Type B pancreatic cell (in vitro differentiated cells): Measurements from ENCODE around the gene SMG6. TPM values are rescaled to one million over a fixed set of nuclear protein-coding genes. Genes with fewer than 3 reads are reported as not detected.

Source experiments
- DNase-seq: peaks from one replicate; pipeline ENCODE4 v3.0.0; 2021; ENCODE audit warnings: mixed read lengths; ENCODE audit not compliant: unreplicated experiment; ENCODE audit errors: extremely low spot score
- H3K27ac Mint-ChIP-seq: 2 replicates; pipeline ENCODE4 v1.8.0; 2021; ENCODE audit warnings: mild to moderate bottlenecking, mixed read lengths
- H3K27me3 Mint-ChIP-seq: 2 replicates; pipeline ENCODE4 v1.8.0; 2021; ENCODE audit warnings: mixed read lengths
- H3K36me3 Mint-ChIP-seq: 2 replicates; pipeline ENCODE4 v1.8.0; 2021; ENCODE audit warnings: mixed read lengths
- H3K4me1 Mint-ChIP-seq: one replicate; pipeline ENCODE4 v1.8.0; 2021; ENCODE audit warnings: mixed read lengths; ENCODE audit not compliant: unreplicated experiment
- H3K4me3 Mint-ChIP-seq: 2 replicates; pipeline ENCODE4 v1.8.0; 2021; ENCODE audit warnings: mild to moderate bottlenecking, mixed read lengths
- H3K9me3 Mint-ChIP-seq: 2 replicates; pipeline ENCODE4 v1.8.0; 2021; ENCODE audit warnings: mixed read lengths
- CTCF ChIP-seq: fragments of 200-600 bp; sonication (generic); conservative IDR thresholded peaks from 2 replicates; pipeline ENCODE4 v1.5.0; 2021; ENCODE audit warnings: antibody characterized with exemption, mild to moderate bottlenecking
- total RNA-seq: library from RNA; stranded (reverse); gene quantifications from 2 replicates; pipeline ENCODE4 v1.2.1, GENCODE V29; 2021; ENCODE audit warnings: low replicate concordance

The SMG6 gene
- total RNA-seq, 1 donor from 2014 or later: 39.0 TPM

DNA sequence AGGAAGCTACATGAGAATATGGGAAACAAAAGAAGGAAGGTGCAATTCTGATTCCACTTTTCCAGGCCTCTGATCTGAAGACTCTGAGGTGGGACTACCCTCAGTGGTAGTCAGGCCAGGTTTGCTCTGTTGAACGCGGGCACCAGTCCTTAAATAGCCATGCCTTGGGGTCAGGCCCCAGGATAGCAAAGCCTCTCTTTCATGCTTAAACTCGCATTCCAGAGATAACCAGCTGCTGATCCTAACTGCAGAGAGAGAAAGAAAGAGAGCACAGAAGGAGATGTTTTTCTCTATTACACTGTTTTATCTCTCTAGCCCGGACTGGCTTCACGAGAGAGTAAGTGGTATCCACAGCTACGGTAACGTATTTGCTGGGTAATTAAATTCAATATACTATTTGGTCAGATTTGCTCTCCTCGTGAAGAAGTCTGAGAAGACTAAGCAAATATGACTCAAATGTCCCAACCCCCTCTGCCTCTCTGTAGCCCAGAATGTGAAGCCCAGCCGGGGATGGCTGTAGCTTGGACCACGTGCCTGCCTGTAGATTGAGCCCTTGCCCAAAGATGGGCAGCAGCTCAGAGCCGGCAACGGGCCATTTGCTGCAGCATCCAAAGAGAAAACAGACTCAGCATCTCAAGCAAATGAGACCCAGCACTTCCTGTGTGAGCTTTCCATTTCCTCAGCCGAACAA, 122.2 kb downstream of the SMG6 start:
- Mint-ChIP-seq H3K4me3 (peak overlapping the region; percentile 52), H3K36me3 (peaks cover 40% of the 10 kb centered on the region), H3K4me1 (peaks cover 56% of the 10 kb centered on the region), H3K27ac (peak overlapping the region; percentile 51), H3K27me3 (no peaks in the 10 kb centered on the region), H3K9me3 (no peaks in the 10 kb centered on the region)
- DNase-seq: no peak
- TF ChIP-seq CTCF: no peak

DNA sequence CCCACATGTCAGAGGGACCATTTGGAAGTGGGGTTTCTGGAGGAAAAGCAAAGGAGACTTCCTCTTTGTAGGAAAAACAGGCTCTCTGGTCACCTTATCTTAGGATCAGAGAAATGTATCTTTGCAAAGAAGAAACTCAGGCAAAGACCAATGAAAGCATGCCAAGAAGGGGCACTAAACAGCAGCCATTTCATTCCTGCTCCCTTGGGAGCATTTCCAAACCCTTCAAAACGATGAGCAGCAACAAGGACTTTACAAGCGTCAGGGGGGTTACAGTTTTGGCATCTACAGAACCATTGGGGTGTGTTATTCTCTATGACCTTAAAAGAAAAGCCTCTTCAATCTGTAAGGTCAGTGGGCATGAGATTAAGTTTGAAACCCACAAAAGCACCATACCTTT, 122.8 kb downstream of the SMG6 start:
- Mint-ChIP-seq H3K27ac (no peak overlapping the region), H3K36me3 (peaks cover 36% of the 10 kb centered on the region), H3K4me3 (no peak overlapping the region), H3K9me3 (no peaks in the 10 kb centered on the region), H3K4me1 (peaks cover 59% of the 10 kb centered on the region), H3K27me3 (no peaks in the 10 kb centered on the region)
- TF ChIP-seq CTCF: no peak
- DNase-seq: no peak

GRCh38 chr17:2179615-2180295, 123.8 kb downstream of the SMG6 start:
- Mint-ChIP-seq H3K27ac (peak overlapping the region; percentile 9), H3K27me3 (no peaks in the 10 kb centered on the region), H3K9me3 (no peaks in the 10 kb centered on the region), H3K36me3 (peaks cover 27% of the 10 kb centered on the region), H3K4me3 (peak overlapping the region; percentile 42), H3K4me1 (peaks cover 69% of the 10 kb centered on the region)
- no peak for TF ChIP-seq CTCF
- DNase-seq: no peak

DNA sequence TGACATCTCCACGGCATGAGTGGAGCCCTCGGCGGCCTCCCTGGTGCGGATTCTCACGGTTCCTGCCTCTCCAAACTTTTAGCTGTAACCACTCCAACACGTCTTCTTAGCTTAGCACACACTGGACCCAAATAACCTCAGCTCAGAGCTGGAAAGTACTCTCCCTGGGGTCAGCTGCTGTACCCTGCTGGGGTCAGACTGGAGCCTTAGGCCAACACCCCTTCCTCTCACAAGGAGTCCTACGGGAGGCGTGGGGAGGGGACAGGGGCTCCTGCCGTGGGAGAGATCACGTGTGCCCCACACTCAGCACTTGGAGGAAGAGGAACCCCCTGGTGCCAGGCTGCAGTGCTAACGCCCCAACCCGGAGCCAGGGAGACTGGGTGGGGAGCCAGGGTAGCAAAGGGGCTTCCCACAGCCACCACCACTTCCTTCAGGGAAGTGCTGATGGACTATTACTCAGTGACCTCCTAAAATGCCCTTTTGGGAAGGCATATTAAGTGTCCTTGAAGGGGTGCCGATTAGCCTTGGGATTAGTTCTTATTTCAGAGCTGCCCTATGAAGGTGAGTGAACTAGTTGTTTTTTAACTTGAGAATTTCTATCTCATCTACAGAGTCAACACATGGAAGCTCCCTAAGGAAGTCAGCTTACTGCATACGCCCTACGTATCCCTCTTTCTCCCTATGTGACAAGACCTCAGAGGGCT, 124.6 kb downstream of the SMG6 start:
- DNase-seq: no peak
- peak overlapping the region; percentile 9 for H3K27ac Mint-ChIP-seq
- peaks cover 77% of the 10 kb centered on the region for H3K4me1 Mint-ChIP-seq
- H3K36me3 Mint-ChIP-seq: peaks cover 26% of the 10 kb centered on the region
- H3K4me3 Mint-ChIP-seq: peak overlapping the region; percentile 42
- H3K9me3 Mint-ChIP-seq: no peaks in the 10 kb centered on the region
- H3K27me3 Mint-ChIP-seq: no peaks in the 10 kb centered on the region
- no peak for TF ChIP-seq CTCF

DNA sequence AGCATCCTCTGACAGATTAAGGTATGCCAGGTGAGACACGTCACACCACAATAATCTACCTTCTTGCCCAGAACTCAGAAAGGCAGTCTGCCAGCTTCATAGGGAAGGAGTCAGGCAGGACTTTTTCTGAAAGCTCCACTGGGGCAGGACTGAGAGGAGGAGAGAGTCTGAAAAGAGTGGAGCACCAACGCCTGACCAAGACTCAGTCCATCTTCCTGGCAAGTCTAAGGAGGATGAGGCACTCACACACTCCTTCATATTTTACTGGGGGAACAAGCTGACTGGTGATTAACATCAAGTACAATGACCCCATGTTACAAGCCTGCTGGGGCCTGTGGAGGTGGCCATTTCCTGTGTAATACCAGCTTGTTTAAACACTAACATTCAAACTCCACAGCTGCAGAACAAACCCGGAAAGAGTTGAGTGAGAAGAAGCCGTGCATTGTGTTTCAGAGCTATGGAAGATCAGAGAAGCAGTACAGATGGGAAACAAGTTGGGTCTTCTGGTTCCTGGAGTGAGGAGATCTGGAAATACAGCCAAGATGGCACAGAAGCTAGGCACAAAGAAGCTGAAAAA, 126.3 kb downstream of the SMG6 start:
- peak overlapping the region; percentile 50 for H3K27ac Mint-ChIP-seq
- H3K4me3 Mint-ChIP-seq: peak overlapping the region; percentile 32
- H3K4me1 Mint-ChIP-seq: peaks cover 85% of the 10 kb centered on the region
- H3K27me3 Mint-ChIP-seq: no peaks in the 10 kb centered on the region
- TF ChIP-seq CTCF: no peak
- H3K9me3 Mint-ChIP-seq: no peaks in the 10 kb centered on the region
- no peak for DNase-seq
- H3K36me3 Mint-ChIP-seq: peaks cover 17% of the 10 kb centered on the region
